Upper lobe of left lung (tissue), 6 donors: Measurements from ENCODE around the gene ILF3. TPM values are rescaled to one million over a fixed set of nuclear protein-coding genes. Genes with fewer than 3 reads are reported as not detected.

Experiments used
- ATAC-seq, 2 donors: fragments of 200-7000 bp; cut with Tn5 transposase; one replicate each; pipeline ENCODE4 v1.9.1; 2022; ENCODE audit warnings: mild to moderate bottlenecking in 2 of 2, moderate library complexity in 2 of 2; ENCODE audit not compliant: low FRiP score in 2 of 2
- DNase-seq, 2 donors: peaks; one replicate each; pipeline ENCODE4 v3.0.0-alpha.2; 2019 to 2020
- H3K27ac ChIP-seq, 4 donors: fragments of 200-600 bp; sonication (generic); one replicate each; pipeline ENCODE4 v1.5.1; 2016 to 2019
- H3K27me3 ChIP-seq, 4 donors: fragments of 200-600 bp; sonication (generic); one replicate each; pipeline ENCODE4 v1.5.1; 2017 to 2019
- H3K36me3 ChIP-seq, 4 donors: fragments of 200-600 bp; sonication (generic); one replicate each; pipeline ENCODE4 v1.5.1; 2016 to 2019
- H3K4me1 ChIP-seq, 4 donors: fragments of 200-600 bp; sonication (generic); one replicate each; pipeline ENCODE4 v1.5.1; 2018 to 2019
- H3K4me3 ChIP-seq, 4 donors: fragments of 200-600 bp; sonication (generic); one replicate each; pipeline ENCODE4 v1.5.1; 2017 to 2019; ENCODE audit warnings: mild to moderate bottlenecking in 2 of 4, moderate library complexity in 1 of 4
- H3K9me3 ChIP-seq, 4 donors: fragments of 200-600 bp; sonication (generic); one replicate each; pipeline ENCODE4 v1.5.1; 2018 to 2019
- EP300 ChIP-seq, 4 donors: sonication (generic); formaldehyde crosslinking; IDR thresholded peaks; one replicate each; pipeline ENCODE4 v1.5.1; 2017; ENCODE audit warnings: antibody characterized with exemption in 4 of 4, control low read depth in 2 of 4
- POLR2A ChIP-seq, 4 donors: fragments of 450-650 bp; IDR thresholded peaks; one replicate each; pipeline ENCODE4 v1.5.1; 2016 to 2017; ENCODE audit warnings: antibody characterized with exemption in 4 of 4, mild to moderate bottlenecking in 2 of 4
- POLR2AphosphoS5 ChIP-seq, 2 donors: sonication (generic); formaldehyde crosslinking; IDR thresholded peaks; one replicate each; pipeline ENCODE4 v1.5.1; 2017; ENCODE audit warnings: antibody characterized with exemption in 2 of 2
- WGBS, 2 donors: methylation state at CpG; one replicate each; pipeline ENCODE4 v1.1.5; 2017 to 2018; 5-methylcytosine and 5-hydroxymethylcytosine counted together
- total RNA-seq, 6 donors: library from RNA; depleted of rRNA in 4 of 6; stranded (reverse); fragments of >200 nt in 4 of 6; gene quantifications; one replicate each; pipeline versions ENCODE4 v1.1.0 to v1.2.1, GENCODE V29; 2016 to 2021
- TF ChIP-seq, protein P1 (sequence below), 6 experiments: fragments of 450-650 bp in 4 of 6; fragments of 200-600 bp in 2 of 6; sonication (generic) in 2 of 6; IDR thresholded peaks; one replicate each; pipeline ENCODE4 v1.5.1; 2016 to 2019; ENCODE audit warnings: antibody characterized with exemption in 6 of 6
- donor health status: DM: no; HTN: no; CAD: no; lungs with moderate emphysema.
- donor health status: DM: no; HTN: yes; CAD: no; lungs with severe emphysema.

The ILF3 gene
- total RNA-seq, 6 donors from 2014 or later, result 121 to 193 (median 169) TPM

DNA sequence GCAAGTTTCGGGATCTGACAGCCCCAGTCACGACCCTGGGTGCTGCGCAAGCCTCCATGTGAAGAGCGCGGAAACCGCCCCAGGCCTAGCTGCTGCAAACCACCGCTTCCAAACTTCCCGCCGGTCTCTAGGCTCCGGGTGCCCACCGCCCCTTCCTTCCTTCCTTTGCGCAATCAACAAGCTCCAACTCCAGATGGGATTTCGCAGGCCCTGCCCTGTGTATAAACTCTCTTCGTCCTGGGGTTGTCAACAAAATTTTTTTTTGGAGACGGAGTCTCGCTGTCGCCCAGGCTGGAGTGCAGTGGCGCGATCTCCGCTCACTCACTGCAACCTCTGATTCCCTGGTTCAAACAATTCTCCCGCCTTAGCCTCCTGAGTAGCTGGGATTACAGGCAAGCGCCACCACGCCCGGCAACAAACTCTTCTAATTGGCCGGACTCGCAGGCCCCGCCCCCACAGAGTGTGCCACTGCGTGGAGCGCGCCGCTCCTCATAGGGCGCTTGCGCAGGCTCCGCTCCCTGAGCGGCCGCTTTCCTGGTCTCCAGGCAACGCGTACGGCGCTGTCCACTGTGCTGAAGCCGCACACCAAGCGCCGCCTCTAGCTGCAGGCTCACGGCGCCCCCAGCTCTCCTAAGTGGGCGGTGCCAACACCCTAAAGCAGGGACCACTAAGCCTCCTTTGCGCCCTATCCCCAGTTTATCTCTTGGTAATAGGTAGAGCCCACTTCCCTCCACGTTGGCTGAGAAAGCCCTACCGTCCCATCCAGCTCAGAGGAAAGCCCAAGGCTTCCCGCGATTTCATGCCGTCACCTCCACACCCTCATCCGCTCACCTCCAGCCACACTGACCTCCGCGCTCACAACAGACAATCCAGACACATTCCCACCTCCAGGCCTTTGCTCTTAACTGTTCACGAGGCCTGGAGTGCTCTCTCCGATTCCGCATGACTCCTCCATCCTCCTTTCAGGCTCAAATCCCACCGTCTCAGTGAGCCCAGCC lies 41.6 kb downstream of the ILF3 start:
- H3K9me3 ChIP-seq, result no peaks in the 10 kb centered on the region
- ATAC-seq (peak; percentile 98 to 99), DNase-seq (peak; percentile 96)
- peaks cover 15 to 21% (median 15%) of the 10 kb centered on the region in 4 donors for H3K4me1 ChIP-seq
- peaks cover 0 to 21% (median 16%) of the 10 kb centered on the region in 4 donors for H3K36me3 ChIP-seq
- TF ChIP-seq POLR2AphosphoS5 (IDR thresholded peaks at IDR 0.05) (peak in 1 of 2 donors; percentile 39), EP300 (IDR thresholded peaks at IDR 0.05) (peak in 1 of 4 donors; percentile 10), POLR2A (IDR thresholded peaks at IDR 0.05) (no peak)
- TF ChIP-seq, protein P1, sequence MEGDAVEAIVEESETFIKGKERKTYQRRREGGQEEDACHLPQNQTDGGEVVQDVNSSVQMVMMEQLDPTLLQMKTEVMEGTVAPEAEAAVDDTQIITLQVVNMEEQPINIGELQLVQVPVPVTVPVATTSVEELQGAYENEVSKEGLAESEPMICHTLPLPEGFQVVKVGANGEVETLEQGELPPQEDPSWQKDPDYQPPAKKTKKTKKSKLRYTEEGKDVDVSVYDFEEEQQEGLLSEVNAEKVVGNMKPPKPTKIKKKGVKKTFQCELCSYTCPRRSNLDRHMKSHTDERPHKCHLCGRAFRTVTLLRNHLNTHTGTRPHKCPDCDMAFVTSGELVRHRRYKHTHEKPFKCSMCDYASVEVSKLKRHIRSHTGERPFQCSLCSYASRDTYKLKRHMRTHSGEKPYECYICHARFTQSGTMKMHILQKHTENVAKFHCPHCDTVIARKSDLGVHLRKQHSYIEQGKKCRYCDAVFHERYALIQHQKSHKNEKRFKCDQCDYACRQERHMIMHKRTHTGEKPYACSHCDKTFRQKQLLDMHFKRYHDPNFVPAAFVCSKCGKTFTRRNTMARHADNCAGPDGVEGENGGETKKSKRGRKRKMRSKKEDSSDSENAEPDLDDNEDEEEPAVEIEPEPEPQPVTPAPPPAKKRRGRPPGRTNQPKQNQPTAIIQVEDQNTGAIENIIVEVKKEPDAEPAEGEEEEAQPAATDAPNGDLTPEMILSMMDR (IDR thresholded peaks at IDR 0.05), result peak in 1 of 6 experiments; percentile 9
- H3K27me3 ChIP-seq, result no peaks in the 10 kb centered on the region
- H3K4me3 ChIP-seq, result peak overlapping the region in 3 of 4 donors; percentile 31 to 39 (median 34)
- WGBS, 2 donors, result 14 to 23% methylated on average over 33 to 45 of the region's 59 CpGs
- H3K27ac ChIP-seq, result no peak overlapping the region

DNA sequence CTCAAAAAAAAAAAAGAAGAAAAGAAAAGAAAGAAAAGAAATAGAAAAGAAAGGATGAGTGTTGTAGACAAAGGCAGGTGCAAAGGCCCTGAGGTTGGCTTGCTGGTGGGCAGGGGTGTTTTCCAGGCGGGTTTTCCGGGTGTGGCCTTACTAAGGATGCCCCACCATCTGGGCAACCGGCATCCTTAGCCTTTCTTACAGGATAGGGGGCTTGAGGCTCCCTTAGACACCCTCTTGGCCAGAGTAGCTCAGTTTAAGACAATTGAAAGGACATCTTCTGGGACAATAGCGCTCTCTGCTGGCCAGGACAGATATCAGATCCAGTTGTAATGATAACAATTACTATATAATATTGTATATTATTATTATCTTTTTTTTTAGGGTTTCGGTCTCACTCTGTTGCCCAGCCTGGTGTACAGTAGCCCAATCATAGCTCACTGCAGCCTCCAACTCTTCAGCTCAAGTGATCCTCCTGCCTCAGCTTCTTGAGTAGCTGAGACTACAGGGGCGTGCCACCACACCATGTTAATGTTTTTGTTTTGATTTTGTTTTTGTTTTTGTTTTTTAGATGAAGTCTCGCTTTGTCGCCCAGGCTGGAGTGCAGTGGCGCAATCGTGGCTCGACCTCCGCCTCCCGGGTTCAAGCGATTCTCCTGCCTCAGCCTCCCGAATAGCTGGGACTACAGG lies 45.6 kb downstream of the ILF3 start:
- H3K27ac ChIP-seq, result no peak overlapping the region
- H3K27me3 ChIP-seq, result no peaks in the 10 kb centered on the region
- peaks cover 0 to 2% (median 0%) of the 10 kb centered on the region in 4 donors for H3K36me3 ChIP-seq
- H3K4me3 ChIP-seq, result no peak overlapping the region
- 38 to 40% methylated on average over 15 of the region's 15 CpGs for WGBS, 2 donors
- H3K9me3 ChIP-seq, result no peaks in the 10 kb centered on the region
- TF ChIP-seq POLR2AphosphoS5 (IDR thresholded peaks at IDR 0.05), result no peak
- TF ChIP-seq, protein P1 (IDR thresholded peaks at IDR 0.05), result peak; percentile 8 to 54 (median 36)
- peak in 1 of 2 donors; percentile 47 for DNase-seq
- no peak for ATAC-seq
- peaks cover 25 to 33% (median 26%) of the 10 kb centered on the region in 4 donors for H3K4me1 ChIP-seq

DNA sequence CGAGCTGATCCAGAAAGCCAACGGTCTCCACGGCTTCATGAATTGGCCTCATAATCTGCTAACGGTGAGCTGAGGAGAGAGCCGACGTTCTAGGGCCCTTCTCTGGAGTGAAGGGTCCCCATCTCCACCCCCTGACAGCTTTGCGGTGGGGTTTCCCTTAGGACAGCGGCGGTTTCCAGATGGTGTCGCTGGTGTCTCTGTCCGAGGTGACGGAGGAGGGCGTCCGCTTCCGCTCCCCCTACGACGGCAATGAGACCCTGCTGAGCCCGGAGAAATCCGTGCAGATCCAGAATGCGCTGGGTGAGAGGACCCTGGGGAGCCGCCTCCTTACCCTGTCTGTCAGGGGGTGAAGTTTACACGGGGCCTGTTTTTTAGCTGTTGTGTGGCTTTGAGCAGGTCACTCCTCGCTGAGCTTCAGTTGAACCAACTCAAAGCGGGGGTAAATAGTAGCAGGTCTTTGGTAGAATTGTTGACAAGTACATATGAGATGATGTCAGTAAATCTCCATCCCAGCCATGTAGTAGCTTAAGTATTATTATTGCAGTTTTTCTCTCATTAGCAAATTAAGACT lies 47.9 kb downstream of the ILF3 start:
- Histone ChIP-seq H3K9me3 (no peaks in the 10 kb centered on the region), H3K27me3 (no peaks in the 10 kb centered on the region), H3K36me3 (peaks cover 0 to 5% (median 0%) of the 10 kb centered on the region in 4 donors), H3K4me3 (peak overlapping the region; percentile 58 to 90 (median 68)), H3K4me1 (peaks cover 10 to 15% (median 12%) of the 10 kb centered on the region in 4 donors), H3K27ac (peak overlapping the region in 1 of 4 donors; percentile 52)
- WGBS, 2 donors, result 18 to 21% methylated on average over 10 to 23 of the region's 24 CpGs
- no peak for DNase-seq
- TF ChIP-seq POLR2A (IDR thresholded peaks at IDR 0.05) (no peak), EP300 (IDR thresholded peaks at IDR 0.05) (no peak), POLR2AphosphoS5 (IDR thresholded peaks at IDR 0.05) (no peak)
- TF ChIP-seq, protein P1 (IDR thresholded peaks at IDR 0.05), result peak in 1 of 6 experiments; percentile 4
- ATAC-seq, result peak; percentile 18 to 34

DNA sequence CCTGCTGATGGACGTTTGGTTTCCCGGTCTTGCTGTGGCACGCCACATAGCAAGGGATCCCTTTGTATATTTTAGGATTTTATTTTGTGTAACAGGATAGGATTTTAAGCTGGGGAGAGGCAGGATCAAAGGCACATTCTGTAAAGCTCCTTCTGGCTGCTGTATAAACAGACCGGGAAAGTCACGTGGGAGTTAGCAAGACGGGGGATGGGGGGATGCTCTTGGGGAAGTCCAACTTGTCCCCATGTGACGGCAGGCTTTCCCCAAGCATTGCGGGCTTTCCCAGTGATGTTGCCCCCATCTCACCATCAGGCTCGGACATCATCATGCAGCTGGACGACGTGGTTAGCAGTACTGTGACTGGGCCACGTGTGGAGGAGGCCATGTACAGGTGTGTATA lies 52.8 kb downstream of the ILF3 start:
- no peak overlapping the region for H3K4me3 ChIP-seq
- WGBS, 2 donors, result 74 to 94% methylated on average over 3 to 12 of the region's 12 CpGs
- H3K27ac ChIP-seq, result no peak overlapping the region
- H3K27me3 ChIP-seq, result no peaks in the 10 kb centered on the region
- no peaks in the 10 kb centered on the region for H3K9me3 ChIP-seq
- peaks cover 0 to 18% (median 4%) of the 10 kb centered on the region in 4 donors for H3K36me3 ChIP-seq
- DNase-seq (no peak), ATAC-seq (no peak)
- H3K4me1 ChIP-seq, result peaks cover 3 to 5% (median 4%) of the 10 kb centered on the region in 4 donors
- TF ChIP-seq EP300 (IDR thresholded peaks at IDR 0.05) (no peak), POLR2A (IDR thresholded peaks at IDR 0.05) (no peak), POLR2AphosphoS5 (IDR thresholded peaks at IDR 0.05) (no peak)
- TF ChIP-seq, protein P1 (IDR thresholded peaks at IDR 0.05), result no peak
